Hepatocyte (in vitro differentiated cells): Measurements from ENCODE around the gene ABCF2. TPM values are rescaled to one million over a fixed set of nuclear protein-coding genes. Genes with fewer than 3 reads are reported as not detected.

Experiments used
- DNase-seq: peaks from one replicate; pipeline ENCODE4 v3.0.0-alpha.2; 2016; ENCODE audit warnings: low spot score
- H2AFZ ChIP-seq: fragments of 200-600 bp; sonication (generic); 2 replicates; pipeline ENCODE4 v1.6.0; 2016; ENCODE audit warnings: antibody characterized with exemption, mild to moderate bottlenecking
- H3K27ac ChIP-seq: fragments of 200-600 bp; sonication (generic); 2 replicates; pipeline ENCODE4 v1.5.1; 2016; ENCODE audit warnings: mild to moderate bottlenecking
- H3K27me3 ChIP-seq: fragments of 200-600 bp; sonication (generic); 2 replicates; pipeline ENCODE4 v1.6.1; 2016
- H3K36me3 ChIP-seq: fragments of 200-600 bp; sonication (generic); replicated peaks from 2 replicates; pipeline ENCODE4 v1.5.1; 2016; ENCODE audit warnings: low read depth; ENCODE audit not compliant: insufficient read depth
- H3K4me1 ChIP-seq: fragments of 200-600 bp; sonication (generic); 2 replicates; pipeline ENCODE4 v1.5.1; 2016; ENCODE audit warnings: mild to moderate bottlenecking, moderate library complexity; ENCODE audit not compliant: insufficient read depth
- H3K4me2 ChIP-seq: fragments of 200-600 bp; sonication (generic); 2 replicates; pipeline ENCODE4 v1.6.0; 2016
- H3K4me3 ChIP-seq: fragments of 200-600 bp; sonication (generic); 2 replicates; pipeline ENCODE4 v1.5.1; 2016; ENCODE audit warnings: mild to moderate bottlenecking
- H3K79me2 ChIP-seq: fragments of 200-600 bp; sonication (generic); 2 replicates; pipeline ENCODE4 v1.6.0; 2017; ENCODE audit warnings: mild to moderate bottlenecking
- H3K9me2 ChIP-seq: fragments of 200-600 bp; sonication (generic); replicated peaks from 2 replicates; pipeline ENCODE4 v1.6.0; 2017; ENCODE audit warnings: mild to moderate bottlenecking; ENCODE audit not compliant: insufficient read depth
- H3K9me3 ChIP-seq: fragments of 200-600 bp; sonication (generic); 2 replicates; pipeline ENCODE4 v1.5.1; 2016; ENCODE audit warnings: low read depth, mild to moderate bottlenecking
- H4K20me1 ChIP-seq: fragments of 200-600 bp; sonication (generic); 2 replicates; pipeline ENCODE4 v1.6.0; 2016; ENCODE audit warnings: mild to moderate bottlenecking; ENCODE audit not compliant: insufficient read depth, poor library complexity, severe bottlenecking
- CTCF ChIP-seq: fragments of 200-600 bp; sonication (generic); IDR thresholded peaks from 2 replicates; pipeline ENCODE4 v1.5.1; 2016; ENCODE audit warnings: antibody characterized with exemption, mild to moderate bottlenecking; ENCODE audit not compliant: poor library complexity
- EZH2 ChIP-seq: fragments of 200-600 bp; sonication (generic); IDR thresholded peaks from 2 replicates; pipeline ENCODE4 v1.6.1; 2016; ENCODE audit warnings: antibody characterized with exemption, mild to moderate bottlenecking, borderline replicate concordance
- EZH2phosphoT487 ChIP-seq: fragments of 200-600 bp; sonication (generic); IDR thresholded peaks from one replicate; pipeline ENCODE4 v1.6.1; 2018; ENCODE audit warnings: antibody characterized with exemption, mild to moderate bottlenecking, low read depth, moderate library complexity; ENCODE audit not compliant: unreplicated experiment, severe bottlenecking
- WGBS: methylation state at CpG from one replicate; pipeline ENCODE4 v1.1.6; 2016; ENCODE audit warnings: low lambda C conversion rate; ENCODE audit errors: missing lambda C conversion rate; 5-methylcytosine and 5-hydroxymethylcytosine counted together
- polyA plus RNA-seq: library from polyadenylated mRNA; unstranded; fragments of >200 nt; fragmentation: Nextera tagmentation; extraction: Ambion mirVana; gene quantifications from 2 replicates; pipeline ENCODE4 v1.2.1, GENCODE V29; 2016
- total RNA-seq: library from RNA; depleted of rRNA; stranded (reverse); fragments of >200 nt; gene quantifications from 2 replicates; pipeline ENCODE4 v1.2.3, GENCODE V29; 2014

Gene ABCF2
- 35.3 and 35.8 TPM in 2 replicates for total RNA-seq
- 25.6 and 32.9 TPM in 2 replicates for polyA plus RNA-seq

- peaks cover 22% of the 10 kb centered on the region for H3K79me2 ChIP-seq
- H3K4me3 ChIP-seq, result peak within 1 kb of the TSS; percentile 51
- H3K27ac ChIP-seq, result peak within 1 kb of the TSS; percentile 66
- no peaks in the 10 kb centered on the region for H3K27me3 ChIP-seq
- no peaks in the 10 kb centered on the region for H3K9me2 ChIP-seq
- peaks cover 20% of the 10 kb centered on the region for H3K4me1 ChIP-seq
- no peaks in the 10 kb centered on the region for H3K36me3 ChIP-seq
- peak; percentile 99 for DNase-seq
- 1% methylated on average over 47 of the region's 68 CpGs for WGBS
- TF ChIP-seq CTCF, result peak; percentile 7
- TF ChIP-seq EZH2, result no peak
- peak within 1 kb of the TSS; percentile 97 for H3K4me2 ChIP-seq
- H2AFZ ChIP-seq, result peak within 1 kb of the TSS; percentile 61
- H3K9me3 ChIP-seq, result no peaks in the 10 kb centered on the region
- no peaks in the 10 kb centered on the region for H4K20me1 ChIP-seq
These were observed at the start of gene ABCF2 for GRCh38 chr7:151226875-151227782. TSS of gene ABCF2 (minus strand) at chr7:151227205. CDS start at chr7:151226458, 747 bp downstream.

GRCh38 chr7:151275813-151276577 is 49.0 kb upstream of the ABCF2 start:
- 38% methylated on average over 4 of the region's 10 CpGs for WGBS
- Histone ChIP-seq H2AFZ (no peak overlapping the region), H3K36me3 (no peaks in the 10 kb centered on the region), H3K4me2 (peak overlapping the region; percentile 78), H3K4me3 (no peak overlapping the region), H3K27ac (no peak overlapping the region), H3K4me1 (no peaks in the 10 kb centered on the region), H3K79me2 (no peaks in the 10 kb centered on the region), H3K9me2 (no peaks in the 10 kb centered on the region), H3K9me3 (no peaks in the 10 kb centered on the region), H3K27me3 (peaks cover 1% of the 10 kb centered on the region), H4K20me1 (no peaks in the 10 kb centered on the region)
- DNase-seq, result no peak
- TF ChIP-seq CTCF, result no peak
- no peak for TF ChIP-seq EZH2
- TF ChIP-seq EZH2phosphoT487, result no peak

- 87% methylated on average over 16 of the region's 17 CpGs for WGBS
- H3K4me3 ChIP-seq, result no peak overlapping the region
- no peaks in the 10 kb centered on the region for H3K36me3 ChIP-seq
- H3K9me2 ChIP-seq, result no peaks in the 10 kb centered on the region
- H3K27ac ChIP-seq, result no peak overlapping the region
- H3K79me2 ChIP-seq, result no peaks in the 10 kb centered on the region
- DNase-seq, result no peak
- no peaks in the 10 kb centered on the region for H3K9me3 ChIP-seq
- H3K4me2 ChIP-seq, result no peak overlapping the region
- H3K4me1 ChIP-seq, result no peaks in the 10 kb centered on the region
- no peaks in the 10 kb centered on the region for H3K27me3 ChIP-seq
- H4K20me1 ChIP-seq, result no peaks in the 10 kb centered on the region
- H2AFZ ChIP-seq, result no peak overlapping the region
- no peak for TF ChIP-seq EZH2phosphoT487
- TF ChIP-seq EZH2, result no peak
- no peak for TF ChIP-seq CTCF
These were observed 48.2 kb upstream of the ABCF2 start for GRCh38 chr7:151274936-151275812.
